Subcutaneous abdominal adipose tissue (tissue), 5 donors: ENCODE data around the gene VPS18.

ENCODE experiments used
- H3K27ac ChIP-seq: one replicate; pipeline ENCODE4 v1.7.0; 2013; ENCODE audit warnings: low read depth, mild to moderate bottlenecking, inconsistent platforms, low read length, moderate library complexity
- H3K27me3 ChIP-seq, 5 donors: one replicate each; pipeline ENCODE4 v1.7.0; 2013; ENCODE audit warnings: low read length in 5 of 5, inconsistent platforms in 1 of 5; ENCODE audit not compliant: control insufficient read depth in 5 of 5, insufficient read depth in 4 of 5
- H3K36me3 ChIP-seq, 5 donors: one replicate each; pipeline ENCODE4 v1.7.0; 2013; ENCODE audit warnings: low read length in 5 of 5; ENCODE audit not compliant: control insufficient read depth in 5 of 5, insufficient read depth in 5 of 5
- H3K4me1 ChIP-seq, 5 donors: one replicate each; pipeline ENCODE4 v1.7.0; 2013; ENCODE audit warnings: low read length in 5 of 5, mild to moderate bottlenecking in 3 of 5, moderate library complexity in 1 of 5; ENCODE audit not compliant: control insufficient read depth in 5 of 5, insufficient read depth in 5 of 5
- H3K4me3 ChIP-seq, 5 donors: one replicate each; pipeline ENCODE4 v1.7.0; 2013; ENCODE audit warnings: low read length in 5 of 5, low read depth in 1 of 5
- H3K9ac ChIP-seq, 5 donors: one replicate each; pipeline ENCODE4 v1.7.0; 2013; ENCODE audit warnings: low read length in 5 of 5, mild to moderate bottlenecking in 4 of 5, moderate library complexity in 3 of 5
- H3K9me3 ChIP-seq, 5 donors: one replicate each; pipeline ENCODE4 v1.7.0; 2013; ENCODE audit warnings: low read length in 5 of 5; ENCODE audit not compliant: control insufficient read depth in 5 of 5
- donor health status: healthy.
- donor health status: healthy.
- donor health status: healthy.
- donor health status: healthy.
- donor health status: healthy.

VPS18 gene

DNA sequence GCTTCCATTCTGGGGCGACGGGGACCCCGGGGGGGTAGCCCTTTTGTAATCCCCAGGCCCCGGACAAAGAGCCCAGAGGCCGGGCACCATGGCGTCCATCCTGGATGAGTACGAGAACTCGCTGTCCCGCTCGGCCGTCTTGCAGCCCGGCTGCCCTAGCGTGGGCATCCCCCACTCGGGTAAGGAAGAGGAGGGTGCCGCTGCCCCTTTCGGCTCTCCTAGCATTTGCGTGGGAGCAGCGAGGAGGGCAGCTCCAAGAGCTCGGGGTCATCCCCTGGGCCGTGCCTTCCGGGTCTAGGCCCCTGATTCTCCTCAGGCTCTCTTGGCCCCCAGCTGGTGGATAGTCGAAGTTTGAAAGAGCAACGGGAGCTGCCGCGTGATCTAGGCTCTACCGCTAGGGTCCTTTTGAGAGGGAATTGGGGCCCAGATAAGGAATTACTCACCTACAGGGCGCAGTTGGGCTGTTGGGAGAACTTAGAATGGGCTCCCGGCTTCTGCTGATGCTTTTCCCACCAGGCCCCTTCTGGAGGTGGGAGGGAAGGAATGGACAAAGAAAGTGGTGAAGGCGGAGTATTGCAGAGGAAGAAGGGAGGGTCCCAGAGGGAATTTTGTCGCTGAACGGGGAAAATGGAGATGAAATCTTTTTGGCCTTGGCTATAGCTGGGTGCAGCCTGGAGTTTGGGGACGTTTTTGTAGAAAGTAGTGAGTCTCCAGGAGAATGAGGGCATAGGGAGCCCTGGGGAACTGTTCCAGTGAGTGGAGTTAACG, 615 bp downstream of the VPS18 start:
- Histone ChIP-seq H3K27me3 (no peaks in the 10 kb centered on the region), H3K36me3 (peaks cover 4 to 29% (median 22%) of the 10 kb centered on the region in 5 donors), H3K9me3 (no peaks in the 10 kb centered on the region), H3K27ac (peak overlapping the region; percentile 79), H3K9ac (peak overlapping the region; percentile 84 to 94 (median 90)), H3K4me3 (peak overlapping the region; percentile 86 to 92 (median 91)), H3K4me1 (peaks cover 8 to 26% (median 21%) of the 10 kb centered on the region in 5 donors)

DNA sequence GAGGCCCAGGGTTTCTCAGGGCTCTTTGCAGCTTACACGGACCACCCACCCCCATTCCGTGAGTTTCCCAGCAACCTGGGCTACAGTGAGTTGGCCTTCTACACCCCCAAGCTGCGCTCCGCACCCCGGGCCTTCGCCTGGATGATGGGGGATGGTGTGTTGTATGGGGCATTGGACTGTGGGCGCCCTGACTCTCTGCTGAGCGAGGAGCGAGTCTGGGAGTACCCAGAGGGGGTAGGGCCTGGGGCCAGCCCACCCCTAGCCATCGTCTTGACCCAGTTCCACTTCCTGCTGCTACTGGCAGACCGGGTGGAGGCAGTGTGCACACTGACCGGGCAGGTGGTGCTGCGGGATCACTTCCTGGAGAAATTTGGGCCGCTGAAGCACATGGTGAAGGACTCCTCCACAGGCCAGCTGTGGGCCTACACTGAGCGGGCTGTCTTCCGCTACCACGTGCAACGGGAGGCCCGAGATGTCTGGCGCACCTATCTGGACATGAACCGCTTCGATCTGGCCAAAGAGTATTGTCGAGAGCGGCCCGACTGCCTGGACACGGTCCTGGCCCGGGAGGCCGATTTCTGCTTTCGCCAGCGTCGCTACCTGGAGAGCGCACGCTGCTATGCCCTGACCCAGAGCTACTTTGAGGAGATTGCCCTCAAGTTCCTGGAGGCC, 5.4 kb downstream of the VPS18 start:
- Histone ChIP-seq H3K27me3 (no peaks in the 10 kb centered on the region), H3K36me3 (peaks cover 4 to 60% (median 52%) of the 10 kb centered on the region in 5 donors), H3K4me1 (peaks cover 9 to 31% (median 26%) of the 10 kb centered on the region in 5 donors), H3K9ac (no peak overlapping the region), H3K27ac (no peak overlapping the region), H3K4me3 (no peak overlapping the region), H3K9me3 (no peaks in the 10 kb centered on the region)

DNA sequence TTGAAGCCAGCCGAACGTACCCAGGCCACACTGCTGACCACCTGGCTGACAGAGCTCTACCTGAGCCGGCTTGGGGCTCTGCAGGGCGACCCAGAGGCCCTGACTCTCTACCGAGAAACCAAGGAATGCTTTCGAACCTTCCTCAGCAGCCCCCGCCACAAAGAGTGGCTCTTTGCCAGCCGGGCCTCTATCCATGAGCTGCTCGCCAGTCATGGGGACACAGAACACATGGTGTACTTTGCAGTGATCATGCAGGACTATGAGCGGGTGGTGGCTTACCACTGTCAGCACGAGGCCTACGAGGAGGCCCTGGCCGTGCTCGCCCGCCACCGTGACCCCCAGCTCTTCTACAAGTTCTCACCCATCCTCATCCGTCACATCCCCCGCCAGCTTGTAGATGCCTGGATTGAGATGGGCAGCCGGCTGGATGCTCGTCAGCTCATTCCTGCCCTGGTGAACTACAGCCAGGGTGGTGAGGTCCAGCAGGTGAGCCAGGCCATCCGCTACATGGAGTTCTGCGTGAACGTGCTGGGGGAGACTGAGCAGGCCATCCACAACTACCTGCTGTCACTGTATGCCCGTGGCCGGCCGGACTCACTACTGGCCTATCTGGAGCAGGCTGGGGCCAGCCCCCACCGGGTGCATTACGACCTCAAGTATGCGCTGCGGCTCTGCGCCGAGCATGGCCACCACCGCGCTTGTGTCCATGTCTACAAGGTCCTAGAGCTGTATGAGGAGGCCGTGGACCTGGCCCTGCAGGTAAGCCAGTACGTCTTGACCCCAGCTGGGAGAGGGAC, 6.2 kb downstream of the VPS18 start:
- Histone ChIP-seq H3K4me3 (no peak overlapping the region), H3K9me3 (no peaks in the 10 kb centered on the region), H3K4me1 (peaks cover 4 to 28% (median 24%) of the 10 kb centered on the region in 5 donors), H3K27me3 (no peaks in the 10 kb centered on the region), H3K9ac (no peak overlapping the region), H3K36me3 (peaks cover 4 to 60% (median 52%) of the 10 kb centered on the region in 5 donors), H3K27ac (no peak overlapping the region)

DNA sequence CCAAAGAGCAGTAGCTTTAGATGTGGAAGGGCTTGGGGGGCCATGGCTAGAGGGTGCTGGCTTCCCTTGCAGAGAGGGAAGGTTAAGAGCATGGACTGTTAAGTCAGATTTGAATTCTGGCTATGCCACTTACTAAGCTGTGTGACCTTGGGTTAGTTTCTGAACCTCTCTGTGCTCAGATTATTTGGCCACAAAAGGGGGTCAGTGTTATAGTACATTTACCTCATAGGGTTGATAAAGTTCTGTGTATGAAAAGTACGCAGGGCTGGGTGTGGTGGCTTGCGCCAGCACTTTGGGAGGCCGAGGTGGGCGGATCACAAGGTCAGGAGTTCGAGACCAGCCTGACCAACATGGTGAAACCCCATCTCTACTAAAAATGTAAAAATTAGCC, 6.8 kb downstream of the VPS18 start:
- no peak overlapping the region for H3K27ac ChIP-seq
- no peaks in the 10 kb centered on the region for H3K9me3 ChIP-seq
- H3K36me3 ChIP-seq = peaks cover 4 to 56% (median 49%) of the 10 kb centered on the region in 5 donors
- H3K4me1 ChIP-seq = peaks cover 8 to 28% (median 24%) of the 10 kb centered on the region in 5 donors
- H3K4me3 ChIP-seq = no peak overlapping the region
- no peaks in the 10 kb centered on the region for H3K27me3 ChIP-seq
- H3K9ac ChIP-seq = no peak overlapping the region

DNA sequence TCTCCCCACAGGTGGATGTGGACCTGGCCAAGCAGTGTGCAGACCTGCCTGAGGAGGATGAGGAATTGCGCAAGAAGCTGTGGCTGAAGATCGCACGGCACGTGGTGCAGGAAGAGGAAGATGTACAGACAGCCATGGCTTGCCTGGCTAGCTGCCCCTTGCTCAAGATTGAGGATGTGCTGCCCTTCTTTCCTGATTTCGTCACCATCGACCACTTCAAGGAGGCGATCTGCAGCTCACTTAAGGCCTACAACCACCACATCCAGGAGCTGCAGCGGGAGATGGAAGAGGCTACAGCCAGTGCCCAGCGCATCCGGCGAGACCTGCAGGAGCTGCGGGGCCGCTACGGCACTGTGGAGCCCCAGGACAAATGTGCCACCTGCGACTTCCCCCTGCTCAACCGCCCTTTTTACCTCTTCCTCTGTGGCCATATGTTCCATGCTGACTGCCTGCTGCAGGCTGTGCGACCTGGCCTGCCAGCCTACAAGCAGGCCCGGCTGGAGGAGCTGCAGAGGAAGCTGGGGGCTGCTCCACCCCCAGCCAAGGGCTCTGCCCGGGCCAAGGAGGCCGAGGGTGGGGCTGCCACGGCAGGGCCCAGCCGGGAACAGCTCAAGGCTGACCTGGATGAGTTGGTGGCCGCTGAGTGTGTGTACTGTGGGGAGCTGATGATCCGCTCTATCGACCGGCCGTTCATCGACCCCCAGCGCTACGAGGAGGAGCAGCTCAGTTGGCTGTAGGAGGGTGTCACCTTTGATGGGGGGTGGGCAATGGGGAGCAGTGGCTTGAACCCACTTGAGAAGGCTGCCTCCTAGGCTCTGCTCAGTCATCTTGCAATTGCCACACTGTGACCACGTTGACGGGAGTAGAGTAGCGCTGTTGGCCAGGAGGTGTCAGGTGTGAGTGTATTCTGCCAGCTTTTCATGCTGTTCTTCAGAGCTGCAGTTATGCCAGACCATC, 8.6 kb downstream of the VPS18 start:
- H3K9ac ChIP-seq = no peak overlapping the region
- H3K4me3 ChIP-seq = no peak overlapping the region
- peaks cover 0 to 49% (median 45%) of the 10 kb centered on the region in 5 donors for H3K36me3 ChIP-seq
- no peak overlapping the region for H3K27ac ChIP-seq
- no peaks in the 10 kb centered on the region for H3K9me3 ChIP-seq
- peaks cover 10 to 46% (median 41%) of the 10 kb centered on the region in 5 donors for H3K4me1 ChIP-seq
- no peaks in the 10 kb centered on the region for H3K27me3 ChIP-seq

DNA sequence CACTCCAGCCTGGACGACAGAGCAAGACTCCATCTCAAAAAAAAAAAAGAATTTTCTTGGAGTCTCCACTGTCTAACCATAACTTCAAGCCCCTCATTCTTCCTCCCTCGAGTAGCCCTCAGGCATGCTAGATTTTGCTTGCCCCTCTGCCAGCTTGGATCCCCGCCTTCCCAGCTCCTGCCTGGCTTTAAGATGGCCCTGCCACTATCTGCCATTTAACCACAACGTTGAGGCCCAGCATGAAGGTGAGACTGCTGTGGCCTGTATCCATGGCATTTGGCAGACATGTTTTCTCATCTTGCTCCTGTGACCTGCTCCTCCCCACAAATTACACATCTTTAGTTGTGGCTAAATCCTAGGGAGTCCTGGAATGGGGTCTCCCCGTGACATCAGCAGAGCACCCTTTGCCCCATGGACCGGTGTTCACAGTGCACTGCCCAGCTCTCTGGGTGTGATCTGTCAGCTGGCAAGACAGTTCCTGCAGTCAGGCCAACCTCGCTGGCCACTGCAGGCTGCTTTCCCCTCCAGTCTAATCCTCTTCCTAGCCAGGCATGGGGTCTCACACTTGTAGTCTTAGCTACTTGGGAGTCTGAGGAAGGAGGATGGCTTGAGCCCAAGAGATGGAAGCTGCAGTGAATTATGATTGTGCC, 10.4 kb downstream of the VPS18 start:
- Histone ChIP-seq H3K9ac (no peak overlapping the region), H3K4me1 (peaks cover 12 to 60% (median 55%) of the 10 kb centered on the region in 5 donors), H3K9me3 (no peaks in the 10 kb centered on the region), H3K36me3 (peaks cover 0 to 36% (median 31%) of the 10 kb centered on the region in 5 donors), H3K4me3 (no peak overlapping the region), H3K27ac (no peak overlapping the region), H3K27me3 (no peaks in the 10 kb centered on the region)

DNA sequence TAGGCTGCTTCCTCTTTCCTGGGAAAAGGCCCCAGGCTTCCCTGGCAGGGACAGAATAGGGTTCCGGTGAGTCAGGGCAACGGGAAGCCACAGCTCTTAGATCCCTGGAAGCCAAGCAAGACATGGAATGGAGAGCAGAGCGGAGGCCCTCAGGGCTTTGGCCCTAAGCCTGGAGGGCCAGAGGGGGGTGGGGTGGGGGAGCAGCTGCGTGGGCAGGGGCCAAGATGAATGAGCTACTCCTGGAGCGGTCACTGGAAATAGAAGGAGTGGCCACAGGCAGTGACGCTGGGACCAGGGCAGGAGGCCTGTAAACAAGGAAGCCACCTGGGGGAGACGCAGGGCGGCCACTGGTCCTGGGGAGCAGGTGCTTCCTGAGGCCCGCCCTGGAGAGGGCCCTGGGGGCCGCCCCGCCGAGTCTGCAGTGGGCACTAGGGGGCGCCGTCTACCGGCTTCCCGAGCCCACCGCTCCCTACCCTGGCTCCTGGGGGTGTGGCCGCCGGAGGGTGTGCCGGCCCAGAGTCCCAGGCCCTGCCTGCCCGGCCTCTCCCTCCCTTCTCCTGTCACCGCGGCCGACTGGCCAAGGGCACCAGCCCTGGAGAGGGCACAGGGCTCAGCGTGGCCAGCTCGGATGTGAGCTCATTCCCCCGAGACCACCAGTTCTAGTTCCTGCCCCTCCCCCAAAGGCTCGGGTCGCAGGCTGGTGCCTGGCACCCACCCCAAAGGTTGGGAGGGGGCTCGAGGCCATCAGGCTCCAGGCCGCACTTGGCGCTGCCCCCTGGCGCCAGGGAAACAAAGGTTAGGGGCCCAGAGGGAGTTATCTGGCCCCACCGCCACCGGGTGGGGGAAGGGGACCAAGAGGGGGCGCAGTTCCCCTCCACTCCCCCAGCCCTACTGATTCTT, 12.1 kb downstream of the VPS18 start:
- no peaks in the 10 kb centered on the region for H3K27me3 ChIP-seq
- H3K9me3 ChIP-seq = no peaks in the 10 kb centered on the region
- peak overlapping the region in 4 of 5 donors; percentile 58 to 71 (median 64) for H3K4me3 ChIP-seq
- H3K36me3 ChIP-seq = peaks cover 0 to 21% (median 17%) of the 10 kb centered on the region in 5 donors
- peak overlapping the region; percentile 84 for H3K27ac ChIP-seq
- H3K4me1 ChIP-seq = peaks cover 12 to 75% (median 71%) of the 10 kb centered on the region in 5 donors
- H3K9ac ChIP-seq = peak overlapping the region; percentile 3 to 83 (median 71)

DNA sequence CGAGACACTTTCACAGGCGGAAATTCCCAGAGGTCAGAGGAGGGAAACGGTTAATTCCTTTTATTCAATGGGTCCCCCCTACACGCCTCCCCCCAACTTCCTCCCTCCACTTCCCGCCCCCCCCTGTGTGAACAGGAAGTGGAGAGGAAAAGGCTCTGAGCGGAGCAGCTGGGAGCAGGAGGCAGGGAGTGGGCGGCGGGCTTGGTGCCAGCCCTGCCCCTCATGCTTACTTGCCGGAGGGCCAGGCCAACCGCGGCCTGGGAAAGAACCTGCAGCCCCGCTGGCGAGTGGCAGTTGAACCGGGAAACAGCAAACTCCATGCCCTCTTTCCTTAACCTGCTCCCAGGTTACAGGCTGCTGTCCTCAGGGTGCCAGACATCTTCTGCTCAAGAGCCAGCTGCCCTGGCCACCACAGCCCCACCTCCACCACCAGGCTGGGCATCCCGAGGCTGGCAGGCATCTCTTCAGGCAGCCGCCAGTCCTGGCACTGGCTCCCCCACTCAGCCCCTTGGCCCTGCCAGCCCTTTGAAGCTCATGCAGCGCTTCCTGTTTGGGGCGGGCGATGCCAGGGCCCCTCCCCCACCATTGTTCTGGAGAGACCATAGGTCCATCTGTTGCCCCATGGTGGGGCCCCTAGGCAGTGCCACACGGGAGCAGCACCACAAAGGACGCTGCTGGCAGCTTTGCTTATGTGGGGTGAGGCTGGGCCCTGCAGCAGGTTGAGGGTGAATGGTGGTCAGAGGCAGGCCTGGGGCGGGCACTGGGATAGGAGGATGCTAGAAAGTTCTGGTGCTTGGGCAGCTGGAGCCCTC, 12.9 kb downstream of the VPS18 start:
- peaks cover 12 to 76% (median 71%) of the 10 kb centered on the region in 5 donors for H3K4me1 ChIP-seq
- H3K9me3 ChIP-seq = no peaks in the 10 kb centered on the region
- H3K27me3 ChIP-seq = no peaks in the 10 kb centered on the region
- H3K4me3 ChIP-seq = peak overlapping the region in 4 of 5 donors; percentile 58 to 71 (median 64)
- peaks cover 0 to 20% (median 17%) of the 10 kb centered on the region in 5 donors for H3K36me3 ChIP-seq
- peak overlapping the region in 4 of 5 donors; percentile 65 to 83 (median 76) for H3K9ac ChIP-seq
- peak overlapping the region; percentile 84 for H3K27ac ChIP-seq
